Testis (tissue), 3 donors: ENCODE measurements around the gene EFL1. TPM values are rescaled to one million over a fixed set of nuclear protein-coding genes. Genes with fewer than 3 reads are reported as not detected.

Experiments
- DNase-seq: peaks from one replicate; pipeline ENCODE4 v3.0.0-alpha.2; 2019
- H3K27ac ChIP-seq, 2 donors: fragments of 200-600 bp; sonication (generic); one replicate each; pipeline ENCODE4 v1.5.1; 2019
- H3K27me3 ChIP-seq: fragments of 200-600 bp; sonication (generic); one replicate; pipeline ENCODE4 v1.5.1; 2019
- H3K36me3 ChIP-seq: fragments of 200-600 bp; sonication (generic); one replicate; pipeline ENCODE4 v1.5.1; 2017; ENCODE audit warnings: low read depth; ENCODE audit errors: missing control alignments
- H3K4me1 ChIP-seq: fragments of 200-600 bp; sonication (generic); one replicate; pipeline ENCODE4 v1.5.1; 2019
- H3K4me3 ChIP-seq, 2 donors: fragments of 200-600 bp; sonication (generic); one replicate each; pipeline ENCODE4 v1.5.1; 2017 to 2019
- H3K9me3 ChIP-seq: fragments of 200-600 bp; sonication (generic); one replicate; pipeline ENCODE4 v1.5.1; 2017
- CTCF ChIP-seq, 3 experiments: fragments of 450-650 bp in 2 of 3; fragments of 200-600 bp in 1 of 3; sonication (generic) in 1 of 3; IDR thresholded peaks; one replicate each; pipeline ENCODE4 v1.5.1; 2016 to 2019; ENCODE audit warnings: antibody characterized with exemption in 3 of 3, mild to moderate bottlenecking in 2 of 3, moderate library complexity in 1 of 3
- POLR2A ChIP-seq: fragments of 450-650 bp; IDR thresholded peaks from one replicate; pipeline ENCODE4 v1.6.1; 2017; ENCODE audit warnings: antibody characterized with exemption, mild to moderate bottlenecking, moderate library complexity
- WGBS, 2 donors: methylation state at CpG; one replicate each; pipeline ENCODE4 v1.1.5; 2018; 5-methylcytosine and 5-hydroxymethylcytosine counted together
- intact Hi-C: fragments of 100-400 bp; cut with DNase I; formaldehyde crosslinking; loops from one replicate; pipeline ENCODE4 v1.15.1; 2023; ENCODE audit warnings: low total_unique reads
- polyA plus RNA-seq: library from polyadenylated mRNA; stranded (reverse); fragments of 350-450 nt; fragmentation: Illumina TruSeq; extraction: RNeasy Lipid Tissue Mini Kit (QIAGEN cat#74804); gene quantifications from one replicate; pipeline ENCODE4 v1.2.3, GENCODE V29; 2014; ENCODE audit warnings: low read depth, low replicate concordance; ENCODE audit not compliant: insufficient read depth
- total RNA-seq, 2 donors: library from RNA; depleted of rRNA; stranded (reverse); fragments of >200 nt; gene quantifications; one replicate each; pipeline ENCODE4 v1.2.3, GENCODE V29; 2016

The EFL1 gene
- total and polyA plus RNA-seq, 3 donors from 2014 or later = 30.6 to 35.0 (median 34.3) TPM

- H3K9me3 ChIP-seq = no peaks in the 10 kb centered on the region
- no peak for DNase-seq
- no peaks in the 10 kb centered on the region for H3K27me3 ChIP-seq
- H3K4me3 ChIP-seq = no peak overlapping the region
- no peak for TF ChIP-seq POLR2A
- TF ChIP-seq CTCF (IDR thresholded peaks at IDR 0.05) = no peak
- no peak overlapping the region for H3K27ac ChIP-seq
- H3K36me3 ChIP-seq = no peaks in the 10 kb centered on the region
- intact Hi-C loops = no loop called here
- WGBS, 2 donors = 91 to 96% methylated on average over 2 of the region's 2 CpGs
- no peaks in the 10 kb centered on the region for H3K4me1 ChIP-seq
Measured at GRCh38 chr15:82132742-82133141, 129.8 kb downstream of the EFL1 start.

GRCh38 chr15:82132096-82132495 is 130.4 kb downstream of the EFL1 start:
- intact Hi-C loops = no loop called here
- Histone ChIP-seq H3K4me1 (no peaks in the 10 kb centered on the region), H3K4me3 (no peak overlapping the region), H3K27ac (no peak overlapping the region), H3K36me3 (no peaks in the 10 kb centered on the region), H3K27me3 (no peaks in the 10 kb centered on the region), H3K9me3 (no peaks in the 10 kb centered on the region)
- DNase-seq = no peak
- 76 to 81% methylated on average over 6 of the region's 6 CpGs for WGBS, 2 donors
- no peak for TF ChIP-seq CTCF (IDR thresholded peaks at IDR 0.05)
- no peak for TF ChIP-seq POLR2A

GRCh38 chr15:82130248-82130647 is 132.3 kb downstream of the EFL1 start:
- Histone ChIP-seq H3K4me3 (no peak overlapping the region), H3K27ac (no peak overlapping the region), H3K4me1 (no peaks in the 10 kb centered on the region), H3K36me3 (no peaks in the 10 kb centered on the region), H3K9me3 (no peaks in the 10 kb centered on the region), H3K27me3 (no peaks in the 10 kb centered on the region)
- no peak for TF ChIP-seq POLR2A
- TF ChIP-seq CTCF (IDR thresholded peaks at IDR 0.05) = no peak
- no peak for DNase-seq
- WGBS, 2 donors = 79 to 87% methylated on average over 4 of the region's 4 CpGs
- intact Hi-C loops = no loop called here

- H3K27ac ChIP-seq = no peak overlapping the region
- WGBS, 2 donors = 70 to 72% methylated on average over 5 of the region's 5 CpGs
- no peaks in the 10 kb centered on the region for H3K27me3 ChIP-seq
- H3K36me3 ChIP-seq = no peaks in the 10 kb centered on the region
- H3K9me3 ChIP-seq = no peaks in the 10 kb centered on the region
- intact Hi-C loops = no loop called here
- TF ChIP-seq CTCF (IDR thresholded peaks at IDR 0.05) = no peak
- no peak for TF ChIP-seq POLR2A
- H3K4me3 ChIP-seq = no peak overlapping the region
- no peak for DNase-seq
- H3K4me1 ChIP-seq = no peaks in the 10 kb centered on the region
Measured at GRCh38 chr15:82129761-82130160, 132.8 kb downstream of the EFL1 start.

GRCh38 chr15:82129149-82129692 is 133.3 kb downstream of the EFL1 start:
- 70 to 76% methylated on average over 1 of the region's 1 CpG for WGBS, 2 donors
- no peak overlapping the region for H3K4me3 ChIP-seq
- no peaks in the 10 kb centered on the region for H3K9me3 ChIP-seq
- no peak overlapping the region for H3K27ac ChIP-seq
- no peak for DNase-seq
- intact Hi-C loops = no loop called here
- H3K36me3 ChIP-seq = no peaks in the 10 kb centered on the region
- no peak for TF ChIP-seq CTCF (IDR thresholded peaks at IDR 0.05)
- TF ChIP-seq POLR2A = no peak
- no peaks in the 10 kb centered on the region for H3K4me1 ChIP-seq
- H3K27me3 ChIP-seq = no peaks in the 10 kb centered on the region
